Bronchial epithelial cell (primary cell): ENCODE measurements around the gene RAE1. TPM values are rescaled to one million over a fixed set of nuclear protein-coding genes. Genes with fewer than 3 reads are reported as not detected.

ENCODE experiments used
- DNase-seq: peaks from one replicate; pipeline ENCODE4 v3.0.0-alpha.2; 2010; ENCODE audit warnings: low read depth
- FAIRE-seq: peaks from 2 replicates; lab custom pipeline; 2011; peaks lifted over from hg19 to GRCh38; lab: Jason Lieb, UNC
- H3K27me3 ChIP-seq: 2 replicates; pipeline ENCODE4 v1.5.1; 2011; ENCODE audit warnings: low read length; ENCODE audit not compliant: control insufficient read depth, insufficient read depth
- H3K36me3 ChIP-seq: 2 replicates; pipeline ENCODE4 v1.5.1; 2011; ENCODE audit warnings: low read length; ENCODE audit not compliant: control insufficient read depth, insufficient read depth
- H3K4me3 ChIP-seq: 2 replicates; pipeline ENCODE4 v1.5.1; 2011; ENCODE audit warnings: mild to moderate bottlenecking, low read depth, low read length, control low read depth
- total RNA-seq: library from RNA; depleted of rRNA; stranded (reverse); fragments of >200 nt; gene quantifications from 2 replicates; pipeline ENCODE4 v1.2.1, GENCODE V29; 2014
- TF ChIP-seq, protein P1 (sequence below): IDR thresholded peaks from 2 replicates; pipeline ENCODE4 v1.5.1; 2011; ENCODE audit warnings: mild to moderate bottlenecking, moderate library complexity, low read length, control low read depth, inconsistent platforms; ENCODE audit not compliant: insufficient read depth, severe bottlenecking

RAE1 gene
- total RNA-seq, 1 donor from 2014 or later = 21.6 TPM

DNA sequence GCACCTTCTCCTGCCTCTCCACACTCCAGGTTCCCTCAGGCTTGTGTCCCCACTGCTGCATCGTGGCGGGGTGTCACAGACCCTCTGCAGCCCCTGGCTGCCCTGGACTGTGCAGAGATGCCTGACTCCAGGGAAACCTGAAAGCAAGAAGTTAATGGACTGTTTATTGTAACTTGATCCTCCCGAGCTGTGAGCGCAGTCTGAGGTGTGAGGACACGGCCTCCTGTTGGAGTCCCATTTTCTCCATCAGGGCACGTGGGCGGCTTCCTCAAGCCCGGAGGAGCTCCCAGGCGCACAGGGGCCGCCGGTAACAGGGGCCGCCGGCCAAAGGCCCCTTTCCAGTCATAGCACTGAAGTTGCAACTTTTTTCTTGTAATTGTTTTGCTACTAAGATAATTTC, 57.1 kb downstream of the RAE1 start:
- DNase-seq = no peak
- Histone ChIP-seq H3K27me3 (no peaks in the 10 kb centered on the region), H3K4me3 (no peak overlapping the region), H3K36me3 (peaks cover 9% of the 10 kb centered on the region)
- TF ChIP-seq, protein P1, sequence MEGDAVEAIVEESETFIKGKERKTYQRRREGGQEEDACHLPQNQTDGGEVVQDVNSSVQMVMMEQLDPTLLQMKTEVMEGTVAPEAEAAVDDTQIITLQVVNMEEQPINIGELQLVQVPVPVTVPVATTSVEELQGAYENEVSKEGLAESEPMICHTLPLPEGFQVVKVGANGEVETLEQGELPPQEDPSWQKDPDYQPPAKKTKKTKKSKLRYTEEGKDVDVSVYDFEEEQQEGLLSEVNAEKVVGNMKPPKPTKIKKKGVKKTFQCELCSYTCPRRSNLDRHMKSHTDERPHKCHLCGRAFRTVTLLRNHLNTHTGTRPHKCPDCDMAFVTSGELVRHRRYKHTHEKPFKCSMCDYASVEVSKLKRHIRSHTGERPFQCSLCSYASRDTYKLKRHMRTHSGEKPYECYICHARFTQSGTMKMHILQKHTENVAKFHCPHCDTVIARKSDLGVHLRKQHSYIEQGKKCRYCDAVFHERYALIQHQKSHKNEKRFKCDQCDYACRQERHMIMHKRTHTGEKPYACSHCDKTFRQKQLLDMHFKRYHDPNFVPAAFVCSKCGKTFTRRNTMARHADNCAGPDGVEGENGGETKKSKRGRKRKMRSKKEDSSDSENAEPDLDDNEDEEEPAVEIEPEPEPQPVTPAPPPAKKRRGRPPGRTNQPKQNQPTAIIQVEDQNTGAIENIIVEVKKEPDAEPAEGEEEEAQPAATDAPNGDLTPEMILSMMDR = no peak
- FAIRE-seq = no peak

DNA sequence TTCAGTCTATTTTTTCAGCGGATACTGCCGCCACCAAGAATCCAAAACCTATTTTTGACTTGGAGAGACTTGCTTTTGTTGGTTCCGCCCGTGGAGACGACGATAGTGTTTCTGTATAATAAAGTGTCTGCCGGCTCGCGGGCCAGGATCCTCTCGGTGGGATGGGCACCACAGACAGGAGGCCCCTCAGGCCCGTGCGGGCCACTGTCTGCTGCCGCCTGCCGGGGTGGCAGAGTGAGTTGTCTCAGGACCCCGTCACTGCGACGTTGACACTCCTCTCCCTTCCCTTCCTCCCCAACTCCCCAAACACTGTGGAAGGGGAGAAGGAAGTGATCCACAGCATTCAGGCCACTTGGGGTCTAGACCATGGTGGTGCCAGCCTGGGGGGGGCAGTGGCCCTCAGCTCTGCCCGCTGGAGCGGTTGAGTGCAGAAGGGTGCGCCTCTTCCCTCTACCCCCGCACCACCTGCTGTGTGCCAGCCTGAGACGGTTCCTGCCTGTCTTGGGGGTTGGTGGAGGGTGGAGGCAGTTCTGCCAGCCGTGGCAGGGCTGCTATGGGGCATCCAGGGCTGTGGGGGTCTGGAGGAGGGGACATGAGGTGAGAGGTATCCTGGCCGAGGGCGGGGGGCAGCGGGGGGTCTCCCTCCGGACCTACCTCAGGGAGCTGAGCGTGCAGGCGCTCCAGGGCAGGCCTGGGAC, 57.6 kb downstream of the RAE1 start:
- Histone ChIP-seq H3K27me3 (no peaks in the 10 kb centered on the region), H3K4me3 (no peak overlapping the region), H3K36me3 (peaks cover 9% of the 10 kb centered on the region)
- no peak for FAIRE-seq
- TF ChIP-seq, protein P1 = no peak
- DNase-seq = no peak

DNA sequence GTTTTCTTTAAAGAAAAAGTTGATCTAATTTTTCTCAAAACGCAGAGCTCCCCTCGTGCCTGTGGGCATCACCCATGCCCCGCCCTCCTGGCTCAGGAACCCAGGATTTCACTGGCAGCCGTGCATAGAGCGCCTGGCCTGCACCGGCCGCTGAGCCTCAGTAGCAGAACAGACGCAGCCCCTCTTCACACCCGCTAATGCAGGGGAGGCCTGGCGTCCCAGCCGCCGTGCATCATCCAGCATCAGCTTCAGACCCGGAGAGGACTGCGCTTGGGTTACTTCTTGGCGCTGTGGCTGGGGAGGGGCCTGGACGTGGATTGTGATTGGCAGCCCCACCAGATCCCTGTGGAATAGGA, 58.2 kb downstream of the RAE1 start:
- H3K36me3 ChIP-seq = peaks cover 8% of the 10 kb centered on the region
- H3K27me3 ChIP-seq = no peaks in the 10 kb centered on the region
- TF ChIP-seq, protein P1 = no peak
- H3K4me3 ChIP-seq = no peak overlapping the region
- no peak for FAIRE-seq
- DNase-seq = no peak

DNA sequence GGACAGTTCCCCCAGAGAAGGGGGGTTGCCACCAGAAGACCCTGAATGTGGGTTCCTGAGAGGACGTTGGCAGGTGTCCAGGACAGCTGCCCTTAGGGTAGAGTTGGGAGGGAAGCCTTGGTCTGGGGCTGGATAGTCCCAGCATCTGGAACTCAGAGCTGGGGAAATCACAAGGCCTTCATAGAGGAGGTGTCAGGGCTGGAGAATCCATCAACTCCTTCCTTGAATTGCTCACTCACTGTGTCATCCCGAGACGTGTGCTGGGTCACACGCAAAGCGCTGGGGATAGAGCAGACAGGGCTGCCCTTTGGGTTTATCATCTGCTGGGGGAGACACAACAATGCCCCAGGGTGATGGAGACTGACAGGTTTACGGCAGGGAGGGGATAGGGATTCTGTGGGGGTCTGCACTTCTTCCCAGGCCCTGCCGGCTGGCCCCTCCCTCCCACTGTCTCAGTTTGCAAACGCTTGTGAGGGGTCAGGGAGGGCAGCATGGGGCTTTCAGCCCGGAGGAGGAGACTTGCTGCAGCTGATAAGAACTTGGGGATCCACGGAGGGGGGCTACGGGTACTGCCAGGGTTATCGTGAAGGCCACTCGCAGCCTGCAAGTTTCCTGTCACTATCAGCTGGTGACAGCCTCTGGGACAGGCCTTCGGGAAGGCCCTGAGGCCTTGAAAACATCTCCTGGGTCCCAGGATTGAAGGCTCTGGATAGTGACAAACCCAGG, 58.8 kb downstream of the RAE1 start:
- FAIRE-seq (no peak), DNase-seq (no peak)
- H3K27me3 ChIP-seq = no peaks in the 10 kb centered on the region
- TF ChIP-seq, protein P1 = no peak
- peaks cover 8% of the 10 kb centered on the region for H3K36me3 ChIP-seq
- no peak overlapping the region for H3K4me3 ChIP-seq

DNA sequence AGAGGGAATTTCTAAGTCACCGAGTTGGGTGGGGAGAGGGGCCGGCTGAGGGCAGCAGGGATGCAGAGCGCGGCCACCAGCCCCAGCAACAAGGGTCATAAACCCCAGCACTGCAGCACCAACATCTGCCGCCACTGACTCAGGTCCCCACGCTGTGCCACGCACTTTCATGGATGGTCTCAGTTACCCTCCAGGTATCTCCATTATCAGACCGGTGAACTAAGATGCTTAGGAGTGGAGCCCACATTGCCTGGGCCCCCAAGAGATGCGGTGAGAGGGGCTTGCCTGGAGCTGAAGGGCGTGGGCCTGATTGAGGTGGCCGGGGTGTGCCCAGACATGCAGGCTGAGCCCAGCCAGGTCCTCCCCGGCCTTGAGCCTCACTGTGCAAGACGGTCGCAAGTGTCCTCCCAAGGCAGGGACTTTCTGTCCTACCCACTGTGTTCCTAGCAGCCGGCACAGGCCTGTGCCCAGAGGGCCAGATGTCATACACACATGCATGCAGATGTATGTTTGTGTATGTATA, 59.4 kb downstream of the RAE1 start:
- FAIRE-seq = no peak
- DNase-seq = no peak
- Histone ChIP-seq H3K27me3 (no peaks in the 10 kb centered on the region), H3K36me3 (peaks cover 8% of the 10 kb centered on the region), H3K4me3 (no peak overlapping the region)
- TF ChIP-seq, protein P1 = no peak
